A172 (cell line): Measurements from ENCODE around the gene OXCT1. TPM values are rescaled to one million over a fixed set of nuclear protein-coding genes. Genes with fewer than 3 reads are reported as not detected.
"Not testable (repeated sequence)": the region's sequence is repeated elsewhere in the genome, so short reads cannot be mapped to it uniquely, and the experiment has no call there.

Experiments used
- DNase-seq: peaks from one replicate; pipeline ENCODE4 v3.0.0-alpha.2; 2015; ENCODE audit warnings: low spot score
- total RNA-seq: library from RNA; depleted of rRNA; stranded (reverse); fragments of >200 nt; shearing (Covaris generic); gene quantifications from 2 replicates; pipeline ENCODE4 v1.2.3, GENCODE V29; 2014

OXCT1 gene
- total RNA-seq, 1 experiment from 2014 or later, result 31.2 TPM

DNA sequence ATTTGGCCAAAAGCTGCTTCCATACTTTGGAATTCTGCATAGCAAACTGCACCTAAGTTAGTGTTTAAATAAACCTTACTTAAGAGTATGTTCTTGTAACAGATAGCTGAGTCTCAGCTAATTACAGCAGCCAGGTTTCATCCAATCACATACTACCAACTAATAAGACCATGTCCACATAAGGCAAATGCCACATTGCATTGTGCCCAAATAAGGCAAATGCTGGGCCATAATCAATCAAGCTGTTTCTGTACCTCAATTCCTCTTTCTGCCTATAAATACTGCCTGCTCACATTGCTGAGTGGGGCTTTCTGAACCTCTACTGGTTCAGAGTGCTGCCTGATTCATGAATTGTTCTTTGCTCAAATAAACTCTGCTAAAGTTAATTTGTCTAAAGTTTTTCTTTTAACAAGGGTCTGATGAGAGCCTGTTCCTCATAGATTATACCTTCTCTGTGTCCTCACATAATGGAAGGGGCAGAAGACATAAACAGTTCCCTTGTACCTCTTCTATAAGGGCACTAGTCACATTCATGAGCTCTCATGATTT lies 4.4 kb upstream of the OXCT1 start:
- DNase-seq, result no peak

DNA sequence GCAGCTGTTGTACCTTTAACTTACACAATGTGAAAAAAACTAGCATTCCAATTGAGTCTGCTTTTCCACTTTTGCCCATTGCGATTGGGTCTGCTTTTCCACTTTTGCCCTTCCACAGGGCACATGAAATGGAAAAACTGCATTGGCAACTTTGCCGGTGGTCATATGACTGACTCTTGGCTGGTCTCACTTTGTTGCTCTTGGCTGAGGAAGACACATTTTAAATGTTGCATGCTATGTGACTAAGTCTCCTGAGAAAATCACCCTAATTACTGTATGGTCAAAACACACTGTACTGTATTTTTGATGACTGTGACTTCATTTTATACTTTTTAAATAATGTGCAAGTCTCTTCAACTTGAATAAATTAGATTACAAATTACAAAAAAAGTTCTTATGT lies 1.6 kb upstream of the OXCT1 start:
- peak; percentile 51 for DNase-seq

DNA sequence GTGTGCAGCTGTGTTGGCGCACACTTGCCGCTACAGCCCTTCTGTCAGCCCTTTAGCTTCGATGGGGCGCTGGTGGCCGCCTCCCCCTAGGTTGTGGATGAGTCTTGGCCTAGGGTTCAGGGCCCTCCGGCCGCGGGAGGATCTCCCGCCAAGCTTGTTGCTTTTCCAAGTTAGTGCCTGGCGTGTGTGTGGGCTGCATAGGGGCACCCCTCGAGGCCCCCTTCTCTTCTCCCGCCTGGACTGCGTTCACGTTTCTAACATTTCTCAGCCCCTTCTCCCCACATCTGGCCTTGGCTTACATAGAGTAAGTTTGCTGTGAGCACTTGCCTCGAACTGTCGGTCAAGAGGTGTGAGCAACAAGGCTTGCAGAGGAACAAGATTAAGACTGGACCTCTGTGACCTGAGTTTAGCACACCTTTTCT lies 413 bp upstream of the OXCT1 start:
- DNase-seq, result no peak

DNA sequence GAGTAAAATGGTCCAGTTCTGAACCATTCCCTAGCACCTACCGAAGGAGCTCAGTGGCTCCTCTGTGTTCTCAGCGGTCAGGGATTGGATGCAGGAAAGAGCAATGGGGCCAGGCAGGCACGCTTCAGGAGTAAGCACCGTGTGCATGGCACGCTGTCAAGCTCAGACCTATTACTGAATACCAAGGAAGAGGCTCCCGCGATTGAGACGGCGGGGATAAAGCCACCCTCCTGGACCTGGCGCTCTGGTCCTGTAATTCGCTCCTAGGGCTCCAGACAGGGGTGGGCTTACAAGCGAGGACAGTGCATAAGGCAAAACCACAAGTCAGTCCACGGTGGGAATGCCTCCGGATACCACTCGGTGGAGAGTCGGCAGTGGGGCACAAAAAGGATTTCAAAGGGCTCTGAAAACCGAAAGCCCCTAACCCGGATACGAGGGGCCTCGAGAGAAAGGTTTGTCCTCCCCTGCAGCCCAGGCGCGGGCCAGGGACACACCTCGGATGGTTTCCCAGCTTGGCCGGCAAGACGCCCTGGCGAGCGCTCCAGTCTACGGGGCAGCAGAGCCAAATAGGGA lies 988 bp downstream of the OXCT1 start:
- DNase-seq, result no peak

DNA sequence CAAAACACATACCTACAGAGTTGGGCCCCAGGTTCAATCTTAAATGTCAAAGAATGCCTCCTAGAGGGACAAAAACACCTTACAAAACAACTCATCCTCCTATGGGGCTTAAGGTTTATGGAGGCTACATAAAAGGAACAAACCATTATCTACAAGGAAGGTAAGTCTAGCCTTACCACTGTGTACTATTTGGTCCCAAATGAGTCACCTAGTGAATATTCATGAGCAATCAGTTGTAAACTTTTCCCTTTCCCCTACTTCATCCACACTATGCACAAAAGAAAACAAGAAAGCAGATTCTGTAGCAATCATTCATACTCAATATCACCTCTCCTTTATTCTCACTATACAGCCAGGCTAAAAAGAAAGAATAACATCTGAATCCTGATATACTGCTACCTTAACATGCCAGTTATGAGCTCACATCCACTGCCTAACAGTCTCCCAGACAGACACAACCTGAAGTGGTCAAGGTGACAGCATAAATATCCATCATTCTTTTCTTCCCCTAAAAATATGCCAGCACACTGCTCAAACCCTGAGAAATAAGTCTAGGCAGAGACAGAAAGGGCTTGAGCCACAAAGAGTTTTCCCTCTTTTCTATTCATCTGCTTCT lies 6.2 kb downstream of the OXCT1 start:
- no peak for DNase-seq

DNA sequence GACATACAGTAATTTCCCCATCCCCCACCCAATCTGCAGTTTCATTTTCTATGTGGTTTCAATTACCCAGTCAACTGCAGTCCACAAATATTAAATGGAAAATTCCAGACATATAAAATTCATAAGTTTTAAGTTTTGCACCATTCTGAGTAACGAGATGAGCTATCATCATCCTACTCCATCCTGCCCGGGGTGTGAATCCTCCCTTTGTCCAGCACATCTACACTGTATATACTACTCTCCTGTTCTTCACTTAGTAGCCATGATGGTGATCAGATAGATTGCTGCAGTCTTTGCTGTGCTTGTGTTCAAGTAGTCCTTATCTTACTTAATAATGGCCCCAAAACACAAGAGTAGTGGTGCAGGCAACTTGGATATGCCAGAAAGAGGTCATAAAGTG lies 11.3 kb downstream of the OXCT1 start:
- no peak for DNase-seq

DNA sequence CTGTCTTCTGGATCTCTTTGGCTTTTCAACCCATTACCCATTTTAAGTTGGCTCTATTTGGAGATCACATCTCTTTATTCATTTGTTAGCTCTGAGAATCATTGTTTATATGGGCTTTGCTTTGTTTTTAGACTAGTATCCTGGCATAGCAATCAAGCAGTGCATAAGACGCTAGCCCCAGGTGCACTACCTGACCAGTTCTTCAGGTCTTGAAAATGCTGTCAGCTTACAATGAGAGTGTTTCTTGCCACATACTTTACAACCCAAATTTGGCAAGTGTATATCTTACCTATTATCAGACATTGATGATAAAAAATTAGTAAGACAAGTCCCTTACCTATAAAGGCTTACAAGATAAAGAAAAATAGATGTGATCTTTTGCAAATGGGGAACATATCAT lies 12.2 kb downstream of the OXCT1 start:
- no peak for DNase-seq

DNA sequence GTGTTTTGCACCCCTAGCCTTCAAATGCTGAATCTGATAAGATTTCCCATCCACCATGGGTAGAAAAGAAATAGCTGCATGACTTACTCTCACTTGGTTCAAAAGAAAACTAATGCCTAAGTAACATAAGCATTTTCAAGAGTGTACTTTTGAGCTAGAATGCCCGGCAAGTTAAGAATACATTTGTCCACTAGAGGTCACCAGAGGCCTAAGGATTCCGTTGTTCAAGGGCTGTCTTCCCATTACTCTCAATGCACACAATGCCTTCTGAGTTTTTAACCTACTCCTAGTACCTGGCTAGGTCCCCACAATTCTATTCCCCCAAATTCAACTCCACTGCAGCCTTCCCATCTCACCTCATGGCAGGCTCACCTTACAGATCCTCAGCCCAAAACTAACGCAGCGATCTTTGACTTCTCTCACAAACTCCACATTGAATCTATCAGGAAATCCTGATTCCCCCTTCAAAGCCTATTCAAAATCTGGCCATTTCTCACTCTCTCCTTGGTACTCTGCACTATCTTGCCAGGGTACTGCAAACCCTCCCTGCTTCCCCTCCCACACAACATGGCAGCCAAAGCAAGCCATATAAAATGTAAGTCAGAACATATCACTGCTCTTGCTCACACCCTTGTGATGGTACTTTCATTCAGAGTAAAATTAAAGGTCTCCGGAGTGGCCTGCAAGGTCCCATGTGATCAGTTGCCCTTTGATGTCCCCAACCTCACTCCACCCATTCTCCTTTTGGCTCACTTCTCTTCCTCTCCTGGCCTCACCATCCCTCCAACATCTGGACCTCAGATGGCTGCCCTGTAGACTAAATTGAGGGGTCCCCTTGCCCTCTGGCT lies 13.4 kb downstream of the OXCT1 start:
- peak; percentile 76 for DNase-seq

DNA sequence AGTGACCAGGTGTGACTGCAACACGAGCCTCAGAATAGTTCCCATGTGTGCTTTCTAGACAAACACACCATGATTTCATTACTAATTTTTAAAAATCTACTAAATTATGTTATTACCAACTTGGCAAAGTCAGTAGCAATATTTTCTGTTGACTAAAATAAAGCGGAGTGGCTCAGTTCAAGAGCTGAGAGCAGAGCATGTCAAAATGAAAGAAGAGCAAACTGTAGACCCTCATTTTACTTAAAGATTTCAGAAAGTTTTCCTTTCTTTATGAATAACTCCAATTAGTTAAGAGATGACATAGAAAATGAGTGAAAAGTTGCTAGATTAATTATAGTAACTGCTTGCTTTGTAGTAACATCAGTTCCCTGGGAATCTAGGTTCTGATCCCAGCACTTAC lies 17.9 kb downstream of the OXCT1 start:
- DNase-seq, result no peak

DNA sequence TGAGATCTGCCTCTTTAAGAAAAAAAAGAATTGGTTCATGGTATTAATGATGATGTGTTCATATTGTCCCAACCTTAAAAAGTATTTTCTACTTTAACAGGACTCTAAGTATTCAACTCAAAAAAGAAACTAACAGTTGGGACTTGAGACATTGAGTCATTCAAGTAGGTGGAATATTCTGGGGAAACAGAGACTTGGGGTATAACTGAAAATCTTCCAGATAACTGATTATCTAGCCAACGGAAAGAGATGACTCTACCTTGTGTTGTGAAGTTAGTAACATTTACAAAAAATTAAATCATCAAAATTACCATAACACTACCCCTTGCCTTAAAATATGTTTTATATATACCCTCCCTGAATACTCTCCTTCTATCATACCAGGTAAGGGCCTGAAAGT lies 19.1 kb downstream of the OXCT1 start:
- DNase-seq, result no peak

DNA sequence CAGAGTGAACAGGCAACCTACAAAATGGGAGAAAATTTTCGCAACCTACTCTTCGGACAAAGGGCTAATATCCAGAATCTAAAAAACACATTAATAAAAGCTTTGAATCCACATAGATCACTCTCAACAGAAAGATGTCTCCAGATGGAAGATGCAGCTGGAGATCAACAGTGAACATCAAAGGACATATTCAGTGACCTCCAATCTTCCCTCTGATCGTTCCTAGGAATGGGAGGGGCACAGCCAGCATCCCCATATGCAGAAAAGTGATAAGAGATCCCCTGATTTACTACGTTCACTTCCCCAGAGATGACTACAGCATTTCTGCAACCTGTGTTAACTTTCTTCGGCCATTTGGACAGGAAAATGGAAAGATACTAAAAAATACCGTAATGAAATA lies 21.2 kb downstream of the OXCT1 start:
- no peak for DNase-seq

DNA sequence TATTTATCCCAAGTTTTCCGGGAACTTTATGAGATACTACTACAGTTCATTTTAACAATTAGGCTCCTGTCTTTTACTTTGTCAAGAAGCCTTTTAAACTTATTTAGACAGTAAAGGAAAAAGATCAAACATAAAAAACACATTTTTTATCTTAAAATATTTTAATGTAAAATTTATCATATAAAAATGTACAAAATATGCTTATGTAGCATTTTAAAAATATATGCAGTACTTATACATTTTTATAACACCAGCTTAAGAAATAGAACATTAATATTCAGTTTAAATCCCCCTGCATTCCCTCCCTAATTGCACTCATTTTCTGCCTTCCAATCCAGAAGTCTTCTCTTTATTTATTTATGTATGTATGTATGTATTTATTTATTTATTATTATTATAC lies 24.5 kb downstream of the OXCT1 start:
- DNase-seq, result not testable (repeated sequence)

DNA sequence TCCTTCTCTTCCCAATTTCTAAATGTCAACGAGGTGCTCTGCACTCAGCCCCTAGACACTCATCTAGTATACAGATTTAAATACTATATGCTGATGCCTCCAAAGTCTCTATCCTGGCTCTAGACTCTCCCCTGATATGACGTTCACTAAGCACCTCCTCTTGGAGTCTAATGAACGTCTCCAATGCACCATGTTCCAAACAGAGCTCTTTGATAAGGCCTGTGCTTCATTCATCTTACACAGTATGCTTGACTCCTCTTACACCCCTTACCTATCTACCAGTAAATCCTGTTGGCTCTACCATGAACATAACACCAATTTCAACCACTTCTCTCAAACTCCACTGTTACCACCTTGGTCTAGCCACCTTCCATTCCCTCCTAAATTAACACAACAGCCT lies 25.7 kb downstream of the OXCT1 start:
- DNase-seq, result no peak

DNA sequence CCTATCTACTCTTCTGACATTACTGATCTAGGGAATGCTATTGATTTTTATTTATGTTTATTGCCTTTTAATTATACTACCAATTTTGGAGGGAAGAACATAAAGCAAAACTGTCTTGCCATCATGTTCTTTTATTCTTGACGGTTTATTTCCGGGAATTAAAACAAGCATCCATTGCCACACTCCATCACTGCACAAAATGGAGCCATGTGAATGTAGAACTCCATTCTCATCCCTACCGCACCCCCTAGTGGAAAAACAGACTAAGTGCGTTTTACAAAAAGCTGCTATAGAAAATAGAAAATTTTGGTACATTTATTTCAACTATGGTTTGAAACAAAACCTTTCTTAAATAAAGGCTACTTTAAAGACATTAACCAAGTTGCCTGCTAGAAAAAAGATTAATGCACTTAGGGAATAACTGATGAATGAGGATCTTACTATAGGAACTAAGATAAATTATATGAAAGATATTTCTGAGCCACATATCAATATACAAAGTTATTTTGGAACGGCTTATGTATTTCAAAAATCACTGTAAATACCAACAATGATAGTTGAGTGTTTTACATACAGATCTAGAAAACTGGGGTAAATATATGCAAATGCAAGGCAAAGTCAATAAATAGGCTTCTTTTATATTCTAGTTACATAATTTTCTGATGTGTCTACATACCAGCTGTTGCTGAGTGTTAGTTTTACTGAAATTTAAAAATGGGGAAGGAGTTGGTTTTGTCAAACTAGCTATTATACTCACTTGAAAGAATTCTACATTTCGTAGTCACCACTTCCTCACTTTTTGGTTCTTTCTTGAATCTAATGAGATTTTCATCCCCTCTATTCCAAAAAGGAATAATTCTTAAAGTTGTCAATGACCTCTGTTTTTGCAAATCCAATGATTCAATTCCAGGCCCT lies 26.5 kb downstream of the OXCT1 start:
- DNase-seq, result peak; percentile 55

DNA sequence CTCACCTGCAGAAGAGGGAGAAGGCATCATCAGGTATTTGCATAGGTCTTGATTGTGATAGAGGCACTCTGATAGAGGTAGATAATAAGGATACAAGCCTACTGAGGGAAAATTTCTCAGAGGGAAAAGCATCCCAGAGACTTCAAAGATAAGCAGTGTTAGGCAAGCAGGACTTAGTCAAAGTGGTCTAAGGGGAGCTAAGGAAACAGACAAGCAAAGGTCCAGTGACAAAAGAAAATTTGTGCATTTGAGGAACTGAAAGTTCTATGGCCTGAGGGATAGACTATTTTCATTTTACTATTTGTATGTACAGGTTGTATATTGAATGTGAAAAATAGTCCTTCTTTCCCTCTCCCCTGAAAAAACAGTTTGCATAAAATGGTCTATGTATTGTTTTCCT lies 27.4 kb downstream of the OXCT1 start:
- DNase-seq, result no peak

DNA sequence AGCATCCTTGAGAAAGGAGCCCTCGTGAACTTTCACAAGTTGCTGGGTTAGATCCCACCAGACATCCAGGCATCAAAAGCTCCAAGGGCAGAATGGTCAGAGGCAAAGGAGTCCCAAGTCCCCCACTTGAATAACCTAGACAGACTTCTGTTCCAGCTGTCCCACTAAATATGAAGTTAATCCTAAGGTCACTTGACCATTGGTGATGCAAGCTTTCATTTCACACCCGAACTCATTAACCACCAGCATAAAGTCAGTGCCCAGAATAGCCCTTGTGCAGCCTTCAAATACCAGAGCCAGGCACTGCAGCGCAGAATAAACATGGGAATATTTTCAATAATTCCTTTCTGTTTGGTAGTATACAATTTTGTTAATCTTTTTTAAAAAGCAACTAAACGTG lies 28.9 kb downstream of the OXCT1 start:
- no peak for DNase-seq

DNA sequence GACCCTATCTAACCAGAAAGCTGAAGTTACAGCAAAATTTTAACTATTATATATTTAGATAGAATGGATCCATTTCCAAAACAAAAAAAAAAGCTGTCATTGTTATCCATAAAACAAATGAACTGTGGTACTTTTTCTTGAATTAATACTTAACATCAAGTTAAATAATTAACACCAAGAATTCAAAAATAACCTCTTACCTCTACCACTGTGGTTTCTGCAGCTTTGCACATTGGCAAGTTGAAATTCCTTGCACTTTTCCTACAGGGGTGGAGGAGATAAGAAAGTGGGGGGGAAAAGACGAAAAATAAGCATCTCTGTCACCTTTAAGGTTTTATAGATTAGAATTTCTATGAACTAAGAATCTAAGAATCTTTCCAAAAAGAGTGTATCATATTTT lies 30.0 kb downstream of the OXCT1 start:
- no peak for DNase-seq

DNA sequence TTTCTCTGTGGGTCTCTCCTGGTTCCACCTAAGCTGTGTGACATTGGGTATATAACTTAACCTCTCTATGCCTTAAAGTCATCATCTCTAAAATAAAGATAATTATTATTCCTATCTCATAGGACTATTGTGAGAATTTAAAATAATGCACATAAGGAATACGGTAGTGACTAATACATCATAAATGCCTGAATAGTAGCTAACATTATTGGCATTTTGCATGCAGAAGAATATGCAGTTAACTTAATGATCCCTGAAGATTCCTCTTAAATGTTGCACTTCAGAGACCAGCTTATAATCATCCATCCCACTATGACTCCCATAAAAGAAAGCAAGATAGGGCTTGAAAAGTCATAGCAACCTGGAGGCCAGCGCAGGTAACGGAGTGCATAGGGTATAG lies 32.4 kb downstream of the OXCT1 start:
- DNase-seq, result no peak

DNA sequence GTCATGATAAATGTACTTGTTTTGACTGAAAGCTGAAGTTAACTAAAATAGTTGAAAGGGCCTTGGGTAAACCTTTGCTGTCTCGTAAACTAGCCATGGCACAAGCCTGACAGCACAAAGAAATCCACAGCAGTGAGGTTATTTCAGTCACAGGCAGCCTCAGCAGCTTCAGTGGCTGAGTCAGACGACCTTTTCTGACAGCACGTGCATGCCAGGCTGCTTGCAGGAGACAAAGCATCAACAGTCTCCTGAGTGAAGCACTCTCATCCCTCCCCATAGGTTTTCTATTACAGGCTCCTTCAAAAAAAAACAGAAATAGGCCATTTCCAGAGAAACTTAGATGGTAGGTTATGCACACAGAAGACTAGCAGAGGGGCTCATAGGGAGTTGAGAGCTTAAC lies 34.6 kb downstream of the OXCT1 start:
- peak; percentile 83 for DNase-seq

DNA sequence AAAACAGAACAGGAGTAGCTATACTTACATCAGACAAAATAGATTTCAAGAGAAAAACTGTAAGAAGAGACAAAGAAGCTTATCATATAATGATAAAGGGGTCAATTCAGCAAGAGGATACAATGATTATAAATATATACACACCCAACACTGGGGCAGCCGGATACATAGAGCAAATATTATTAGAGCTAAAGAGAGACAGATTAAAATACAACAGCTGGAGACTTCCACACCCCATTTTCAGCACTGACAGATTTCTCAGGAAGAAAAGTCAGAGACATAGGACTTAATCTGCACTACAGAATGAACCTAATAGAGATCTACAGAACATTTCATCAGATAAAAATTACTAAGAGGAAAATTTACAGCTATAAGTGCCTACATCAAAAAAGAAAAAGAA lies 35.7 kb downstream of the OXCT1 start:
- no peak for DNase-seq

DNA sequence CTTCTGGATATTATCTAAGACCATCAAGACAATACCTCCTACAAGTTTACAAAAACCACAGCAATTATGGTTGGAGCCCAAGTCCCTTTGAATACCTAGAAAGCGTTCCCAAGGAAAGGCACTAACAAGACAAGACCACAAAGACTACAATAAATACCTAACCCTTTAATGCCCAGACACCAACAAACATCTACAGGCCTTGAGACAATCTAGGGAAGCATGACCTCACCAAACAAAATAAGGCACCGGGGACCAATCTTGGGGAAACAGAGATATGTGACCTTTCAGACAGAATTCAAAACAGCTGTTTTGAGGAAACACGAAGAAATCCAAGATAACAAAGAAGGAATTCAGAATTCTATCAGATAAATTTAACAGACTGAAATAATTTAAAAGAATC lies 37.8 kb downstream of the OXCT1 start:
- DNase-seq, result no peak

DNA sequence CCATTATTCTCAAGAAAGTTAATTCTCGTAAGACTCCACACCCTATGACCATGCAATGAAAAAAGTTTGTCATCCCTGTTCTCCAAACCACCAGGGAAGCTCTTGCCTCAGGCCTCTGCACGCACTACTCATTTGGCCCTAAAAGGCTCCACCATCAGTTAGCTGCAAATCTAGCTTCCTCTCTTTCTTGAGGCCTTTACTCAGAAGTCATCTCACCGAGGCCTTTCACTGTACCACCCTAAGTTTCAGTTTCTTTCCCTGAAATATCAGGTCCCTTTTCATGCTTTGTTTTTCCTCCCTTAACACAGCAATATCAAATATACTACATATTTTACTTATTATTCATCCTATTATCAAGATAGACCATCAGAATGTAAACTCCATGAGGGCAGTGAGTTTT lies 39.1 kb downstream of the OXCT1 start:
- DNase-seq, result no peak
